H9 (cell line): ENCODE results near the gene NCOA5. TPM values are rescaled to one million over a fixed set of nuclear protein-coding genes. Genes with fewer than 3 reads are reported as not detected.

Experiments used
- DNase-seq: peaks from one replicate; pipeline ENCODE4 v3.0.0-alpha.2; 2017
- H2AFZ ChIP-seq: one replicate; pipeline ENCODE4 v1.6.1; 2013; ENCODE audit warnings: mild to moderate bottlenecking, low read length, control low read depth, moderate library complexity
- H2AK5ac ChIP-seq: 2 replicates; pipeline ENCODE4 v1.6.1; 2013; ENCODE audit warnings: low read length, control low read depth, mixed read lengths; ENCODE audit not compliant: insufficient read length
- H2BK120ac ChIP-seq: one replicate; pipeline ENCODE4 v1.6.1; 2013; ENCODE audit warnings: low read depth, mild to moderate bottlenecking, low read length, control low read depth, inconsistent platforms; ENCODE audit not compliant: poor library complexity, severe bottlenecking
- H2BK12ac ChIP-seq: 2 replicates; pipeline ENCODE4 v1.6.1; 2013; ENCODE audit warnings: low read length, control low read depth, mixed read lengths, low read depth; ENCODE audit not compliant: insufficient read length
- H2BK15ac ChIP-seq: 2 replicates; pipeline ENCODE4 v1.6.1; 2013; ENCODE audit warnings: low read depth, low read length, control low read depth
- H2BK20ac ChIP-seq: one replicate; pipeline ENCODE4 v1.6.1; 2013; ENCODE audit warnings: low read depth, mild to moderate bottlenecking, low read length, control low read depth, inconsistent platforms; ENCODE audit not compliant: poor library complexity, severe bottlenecking
- H2BK5ac ChIP-seq: 2 replicates; pipeline ENCODE4 v1.6.1; 2013; ENCODE audit warnings: low read length, control low read depth, mixed read lengths; ENCODE audit not compliant: insufficient read length
- H3K14ac ChIP-seq: 2 replicates; pipeline ENCODE4 v1.6.1; 2013; ENCODE audit warnings: low read length, control low read depth; ENCODE audit not compliant: insufficient read depth
- H3K18ac ChIP-seq: 2 replicates; pipeline ENCODE4 v1.6.1; 2013; ENCODE audit warnings: low read depth, mild to moderate bottlenecking, mixed read lengths, low read length, control low read depth; ENCODE audit not compliant: insufficient read length
- H3K23ac ChIP-seq: 2 replicates; pipeline ENCODE4 v1.6.1; 2013; ENCODE audit warnings: low read length, control low read depth, mixed read lengths, low read depth; ENCODE audit not compliant: insufficient read length
- H3K23me2 ChIP-seq: 2 replicates; pipeline ENCODE4 v1.6.1; 2013; ENCODE audit warnings: low read depth, mild to moderate bottlenecking, mixed read lengths, low read length, control low read depth; ENCODE audit not compliant: insufficient read length, poor library complexity, severe bottlenecking
- H3K27ac ChIP-seq: 2 replicates; pipeline ENCODE4 v1.5.1; 2013; ENCODE audit warnings: low read length, control low read depth, mixed read lengths, low read depth; ENCODE audit not compliant: insufficient read length
- H3K27me3 ChIP-seq: 2 replicates; pipeline ENCODE4 v1.6.1; 2013; ENCODE audit warnings: low read length, control low read depth, inconsistent platforms; ENCODE audit not compliant: insufficient read depth
- H3K4ac ChIP-seq: 2 replicates; pipeline ENCODE4 v1.6.1; 2013; ENCODE audit warnings: low read depth, mild to moderate bottlenecking, control low read depth, inconsistent platforms, low read length, moderate library complexity
- H3K4me1 ChIP-seq: 2 replicates; pipeline ENCODE4 v1.6.1; 2013; ENCODE audit warnings: low read length, control low read depth, inconsistent platforms; ENCODE audit not compliant: insufficient read depth
- H3K4me2 ChIP-seq: 2 replicates; pipeline ENCODE4 v1.6.1; 2013; ENCODE audit warnings: low read length, control low read depth, mixed read lengths; ENCODE audit not compliant: insufficient read length, insufficient read depth
- H3K56ac ChIP-seq: 2 replicates; pipeline ENCODE4 v1.6.1; 2013; ENCODE audit warnings: low read depth, mild to moderate bottlenecking, mixed read lengths, low read length, control low read depth; ENCODE audit not compliant: insufficient read length
- H3K79me1 ChIP-seq: 2 replicates; pipeline ENCODE4 v1.6.1; 2013; ENCODE audit warnings: low read depth, mild to moderate bottlenecking, moderate library complexity, low read length, control low read depth, inconsistent platforms; ENCODE audit not compliant: insufficient read depth, poor library complexity, severe bottlenecking
- H3K79me2 ChIP-seq: 2 replicates; pipeline ENCODE4 v1.6.1; 2013; ENCODE audit warnings: low read length, control low read depth, inconsistent platforms; ENCODE audit not compliant: insufficient read depth
- H3K9ac ChIP-seq: 2 replicates; pipeline ENCODE4 v1.6.1; 2013; ENCODE audit warnings: low read length, control low read depth, mixed read lengths; ENCODE audit not compliant: insufficient read length; ENCODE audit errors: extremely low read depth
- H3K9me3 ChIP-seq: one replicate; pipeline ENCODE4 v1.6.1; 2013; ENCODE audit warnings: low read depth, low read length, inconsistent platforms; ENCODE audit not compliant: control insufficient read depth
- H3T11ph ChIP-seq: one replicate; pipeline ENCODE4 v1.6.1; 2013; ENCODE audit warnings: mild to moderate bottlenecking, low read length, control low read depth, inconsistent platforms
- H4K20me1 ChIP-seq: one replicate; pipeline ENCODE4 v1.6.1; 2013; ENCODE audit not compliant: control insufficient read depth, insufficient read length, insufficient read depth
- H4K5ac ChIP-seq: 2 replicates; pipeline ENCODE4 v1.6.1; 2013; ENCODE audit warnings: low read depth, mild to moderate bottlenecking, mixed read lengths, low read length, control low read depth; ENCODE audit not compliant: insufficient read length
- H4K8ac ChIP-seq: replicated peaks from 2 replicates; pipeline ENCODE4 v1.6.1; 2013; ENCODE audit warnings: low read length, control low read depth, mixed read lengths, low read depth; ENCODE audit not compliant: insufficient read length
- H4K91ac ChIP-seq: 2 replicates; pipeline ENCODE4 v1.6.1; 2013; ENCODE audit warnings: low read depth, mild to moderate bottlenecking, moderate library complexity, mixed read lengths, low read length, control low read depth; ENCODE audit not compliant: insufficient read length
- H3K27ac Mint-ChIP-seq, 3 experiments: 2 replicates in 2 of 3; 3 replicates in 1 of 3; pipeline ENCODE4 v1.8.0; 2020 to 2021; ENCODE audit warnings: mixed read lengths in 3 of 3, mild to moderate bottlenecking in 1 of 3, moderate library complexity in 1 of 3
- H3K27me3 Mint-ChIP-seq: 2 replicates; pipeline ENCODE4 v1.8.0; 2021; ENCODE audit warnings: low read depth, mild to moderate bottlenecking, moderate library complexity, mixed read lengths
- H3K36me3 Mint-ChIP-seq, 3 experiments: 2 replicates in 2 of 3; 3 replicates in 1 of 3; pipeline ENCODE4 v1.8.0; 2020 to 2021; ENCODE audit warnings: low read depth in 3 of 3, mixed read lengths in 3 of 3; ENCODE audit not compliant: insufficient read depth in 1 of 3
- H3K4me1 Mint-ChIP-seq, 2 experiments: 2 replicates each; pipeline ENCODE4 v1.8.0; 2020; ENCODE audit warnings: mixed read lengths in 2 of 2
- H3K4me3 Mint-ChIP-seq, 2 experiments: 2 replicates in 1 of 2; 3 replicates in 1 of 2; pipeline ENCODE4 v1.8.0; 2020 to 2021; ENCODE audit warnings: mild to moderate bottlenecking in 2 of 2, mixed read lengths in 2 of 2, moderate library complexity in 1 of 2
- H3K9me3 Mint-ChIP-seq, 2 experiments: 2 replicates in 1 of 2; 3 replicates in 1 of 2; pipeline ENCODE4 v1.8.0; 2020; ENCODE audit warnings: mild to moderate bottlenecking in 2 of 2, mixed read lengths in 2 of 2, moderate library complexity in 1 of 2
- CTCF ChIP-seq: fragments of 200-600 bp; sonication (generic); conservative IDR thresholded peaks from 3 replicates; pipeline ENCODE4 v1.8.0; 2021; ENCODE audit warnings: antibody characterized with exemption, mild to moderate bottlenecking
- WGBS: extraction: QIAGEN DNeasy Blood & Tissue Kit; methylation state at CpG from one replicate; pipeline ENCODE4 v1.1.7; 2013; ENCODE audit warnings: missing lambda C conversion rate, low lambda C conversion rate, mixed read lengths; ENCODE audit not compliant: insufficient read length; ENCODE audit errors: extremely low coverage; 5-methylcytosine and 5-hydroxymethylcytosine counted together
- total RNA-seq: library from RNA; stranded (reverse); gene quantifications from 2 replicates; pipeline ENCODE4 v1.2.1, GENCODE V29; 2021

Gene NCOA5
- total RNA-seq, 1 experiment from 2014 or later: 55.7 TPM

GRCh38 chr20:46077642-46078305, 12.0 kb downstream of the NCOA5 start:
- Histone ChIP-seq H3K4me2 (no peak overlapping the region), H4K20me1 (no peaks in the 10 kb centered on the region), H3K9ac (no peak overlapping the region), H3K27ac (no peak overlapping the region), H3K4ac (no peak overlapping the region), H2BK20ac (no peak overlapping the region), H3K9me3 (no peaks in the 10 kb centered on the region), H3K56ac (no peak overlapping the region), H4K8ac (no peak overlapping the region), H3K14ac (no peak overlapping the region), H2BK5ac (no peak overlapping the region), H4K91ac (no peak overlapping the region), H2BK15ac (no peak overlapping the region), H4K5ac (no peak overlapping the region), H2BK12ac (no peak overlapping the region), H3K23ac (no peak overlapping the region), H3K4me1 (peaks cover 17% of the 10 kb centered on the region), H2BK120ac (no peak overlapping the region), H3K27me3 (no peaks in the 10 kb centered on the region), H2AK5ac (no peak overlapping the region), H3K79me2 (peaks cover 2% of the 10 kb centered on the region; the same call in 1 of the 2 replicates), H3K79me1 (peaks cover 3% of the 10 kb centered on the region), H3K18ac (no peak overlapping the region), H2AFZ (no peak overlapping the region), H3K23me2 (no peaks in the 10 kb centered on the region), H3T11ph (no peak overlapping the region)
- no peak overlapping the region for H3K4me3 Mint-ChIP-seq
- no peaks in the 10 kb centered on the region for H3K27me3 Mint-ChIP-seq
- no peak for DNase-seq
- H3K4me1 Mint-ChIP-seq: peaks cover 31 to 33% of the 10 kb centered on the region in 2 experiments
- TF ChIP-seq CTCF: no peak
- H3K27ac Mint-ChIP-seq: 0 out of 7 replicates have a peak overlapping the region, but pooled peaks of 1 of the 3 experiments have one; percentile 9
- H3K9me3 Mint-ChIP-seq: no peaks in the 10 kb centered on the region
- peaks cover 7 to 31% (median 19%) of the 10 kb centered on the region in 3 experiments for H3K36me3 Mint-ChIP-seq
- WGBS: no CpG with 5 or more reads among the region's 8 CpGs
